MCF 10A (cell line): ENCODE data around the gene KANSL3. TPM values are rescaled to one million over a fixed set of nuclear protein-coding genes. Genes with fewer than 3 reads are reported as not detected.

Experiments used
- BruUV-seq: library from RNA; stranded (reverse); fragments of 400-500 nt; replicated peaks from 2 replicates; lab custom pipeline; 2021; lab: Mats Ljungman, UMichigan
- CTCF ChIA-PET: fragments of 300-600 bp; sonication (Branson Sonifier 250); formaldehyde crosslinking; extraction: SDS; loops from one replicate; lab custom pipeline; 2021; ENCODE audit warnings: antibody characterized with exemption, inconsistent platforms; lab: Yijun Ruan, JAX
- POLR2A ChIA-PET: fragments of 300-600, 350-650 bp; sonication (Branson Sonifier 250); formaldehyde crosslinking; extraction: SDS; loops from one replicate; lab custom pipeline; 2020; ENCODE audit warnings: antibody characterized with exemption, inconsistent platforms; lab: Yijun Ruan, JAX
- DNase-seq: peaks from one replicate; pipeline ENCODE4 v3.0.0-alpha.2; 2018; ENCODE audit not compliant: unreplicated experiment
- H3K27ac Mint-ChIP-seq: one replicate; pipeline ENCODE4 v1.8.0; 2022; ENCODE audit warnings: mild to moderate bottlenecking, low read depth, mixed read lengths; ENCODE audit not compliant: unreplicated experiment
- H3K27me3 Mint-ChIP-seq: one replicate; pipeline ENCODE4 v1.8.0; 2022; ENCODE audit warnings: mixed read lengths; ENCODE audit not compliant: insufficient read depth, unreplicated experiment
- H3K36me3 Mint-ChIP-seq: one replicate; pipeline ENCODE4 v1.8.0; 2022; ENCODE audit warnings: mild to moderate bottlenecking, moderate library complexity, mixed read lengths; ENCODE audit not compliant: insufficient read depth, unreplicated experiment
- H3K4me1 Mint-ChIP-seq: one replicate; pipeline ENCODE4 v1.8.0; 2022; ENCODE audit warnings: mixed read lengths; ENCODE audit not compliant: insufficient read depth, unreplicated experiment
- H3K4me3 Mint-ChIP-seq: one replicate; pipeline ENCODE4 v1.8.0; 2022; ENCODE audit warnings: mild to moderate bottlenecking, moderate library complexity, mixed read lengths; ENCODE audit not compliant: unreplicated experiment
- H3K9me3 Mint-ChIP-seq: one replicate; pipeline ENCODE4 v1.8.0; 2022; ENCODE audit warnings: mixed read lengths; ENCODE audit not compliant: unreplicated experiment
- intact Hi-C: fragments of 100-400 bp; cut with micrococcal nuclease; formaldehyde crosslinking; loops from 2 replicates; pipeline ENCODE4 v1.14.1; 2022
- total RNA-seq: library from RNA; stranded (reverse); gene quantifications from 2 replicates; pipeline ENCODE4 v1.2.3, GENCODE V29; 2022
- TF ChIP-seq, protein P1 (sequence below): fragments of 200-600 bp; IDR thresholded peaks from one replicate; pipeline ENCODE4 v1.8.0; 2022; ENCODE audit warnings: antibody characterized with exemption, mild to moderate bottlenecking; ENCODE audit not compliant: unreplicated experiment

The KANSL3 gene
- total RNA-seq, 1 experiment from 2014 or later: 41.4 TPM

DNA sequence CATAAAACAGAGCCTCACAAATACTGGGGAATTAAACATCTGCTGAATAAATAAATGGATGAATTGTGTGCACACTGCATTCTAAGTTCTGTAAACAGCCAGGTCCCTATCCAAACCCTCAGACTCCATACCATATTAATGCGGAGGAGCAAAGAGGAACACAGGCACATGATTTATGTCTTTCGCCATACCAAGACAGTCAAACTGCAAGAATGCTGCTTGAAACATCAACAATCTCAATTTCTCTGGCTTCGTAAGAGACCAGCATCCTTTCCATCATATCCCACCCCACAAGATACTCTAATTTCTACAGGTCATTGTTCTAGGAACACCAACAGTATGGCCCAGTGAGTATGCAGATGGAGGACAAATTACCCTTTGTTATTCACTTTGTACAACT lies 15.0 kb downstream of the KANSL3 start:
- no TSS peak for BruUV-seq
- H3K4me3 Mint-ChIP-seq: no peak overlapping the region
- ChIA-PET POLR2A (interaction anchor here (1.4 kb wide), 1 partner anchor 9 kb away, joined by 4 read pairs; no protein-coding TSS in a partner anchor), CTCF (interaction anchor here (1.0 kb wide), 1 partner anchor 138 kb away, joined by 3 read pairs; no protein-coding TSS in a partner anchor)
- no peak for DNase-seq
- TF ChIP-seq, protein P1, sequence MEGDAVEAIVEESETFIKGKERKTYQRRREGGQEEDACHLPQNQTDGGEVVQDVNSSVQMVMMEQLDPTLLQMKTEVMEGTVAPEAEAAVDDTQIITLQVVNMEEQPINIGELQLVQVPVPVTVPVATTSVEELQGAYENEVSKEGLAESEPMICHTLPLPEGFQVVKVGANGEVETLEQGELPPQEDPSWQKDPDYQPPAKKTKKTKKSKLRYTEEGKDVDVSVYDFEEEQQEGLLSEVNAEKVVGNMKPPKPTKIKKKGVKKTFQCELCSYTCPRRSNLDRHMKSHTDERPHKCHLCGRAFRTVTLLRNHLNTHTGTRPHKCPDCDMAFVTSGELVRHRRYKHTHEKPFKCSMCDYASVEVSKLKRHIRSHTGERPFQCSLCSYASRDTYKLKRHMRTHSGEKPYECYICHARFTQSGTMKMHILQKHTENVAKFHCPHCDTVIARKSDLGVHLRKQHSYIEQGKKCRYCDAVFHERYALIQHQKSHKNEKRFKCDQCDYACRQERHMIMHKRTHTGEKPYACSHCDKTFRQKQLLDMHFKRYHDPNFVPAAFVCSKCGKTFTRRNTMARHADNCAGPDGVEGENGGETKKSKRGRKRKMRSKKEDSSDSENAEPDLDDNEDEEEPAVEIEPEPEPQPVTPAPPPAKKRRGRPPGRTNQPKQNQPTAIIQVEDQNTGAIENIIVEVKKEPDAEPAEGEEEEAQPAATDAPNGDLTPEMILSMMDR: no peak
- no peaks in the 10 kb centered on the region for H3K27me3 Mint-ChIP-seq
- intact Hi-C loops: no loop called here
- peaks cover 13% of the 10 kb centered on the region for H3K4me1 Mint-ChIP-seq
- H3K27ac Mint-ChIP-seq: no peak overlapping the region
- H3K9me3 Mint-ChIP-seq: no peaks in the 10 kb centered on the region
- peaks cover 36% of the 10 kb centered on the region for H3K36me3 Mint-ChIP-seq

DNA sequence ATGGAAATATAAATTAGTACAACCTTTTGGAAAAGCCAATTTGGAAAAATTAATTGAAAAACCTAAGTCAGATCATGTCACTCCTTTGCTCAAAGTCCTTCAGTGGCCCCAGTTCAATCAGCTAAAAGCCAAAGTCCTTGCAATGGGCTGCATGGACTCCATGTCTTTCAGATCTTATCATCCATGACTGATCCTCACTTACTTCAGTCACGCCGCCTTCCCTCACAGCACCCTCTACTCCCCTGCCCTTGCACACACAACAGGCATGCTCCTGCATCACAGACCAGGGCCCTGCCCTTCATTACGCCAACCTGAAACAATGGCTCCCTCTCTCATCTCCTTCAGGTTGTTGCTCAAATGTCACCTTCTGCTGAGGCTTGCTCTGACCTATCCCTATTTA lies 15.6 kb downstream of the KANSL3 start:
- TF ChIP-seq, protein P1: no peak
- BruUV-seq: no TSS peak
- Mint-ChIP-seq H3K4me3 (no peak overlapping the region), H3K36me3 (peaks cover 35% of the 10 kb centered on the region), H3K27me3 (no peaks in the 10 kb centered on the region), H3K4me1 (peaks cover 13% of the 10 kb centered on the region), H3K9me3 (no peaks in the 10 kb centered on the region), H3K27ac (no peak overlapping the region)
- POLR2A ChIA-PET: no interaction called here
- intact Hi-C loops: no loop called here
- CTCF ChIA-PET: no interaction called here
- DNase-seq: no peak

DNA sequence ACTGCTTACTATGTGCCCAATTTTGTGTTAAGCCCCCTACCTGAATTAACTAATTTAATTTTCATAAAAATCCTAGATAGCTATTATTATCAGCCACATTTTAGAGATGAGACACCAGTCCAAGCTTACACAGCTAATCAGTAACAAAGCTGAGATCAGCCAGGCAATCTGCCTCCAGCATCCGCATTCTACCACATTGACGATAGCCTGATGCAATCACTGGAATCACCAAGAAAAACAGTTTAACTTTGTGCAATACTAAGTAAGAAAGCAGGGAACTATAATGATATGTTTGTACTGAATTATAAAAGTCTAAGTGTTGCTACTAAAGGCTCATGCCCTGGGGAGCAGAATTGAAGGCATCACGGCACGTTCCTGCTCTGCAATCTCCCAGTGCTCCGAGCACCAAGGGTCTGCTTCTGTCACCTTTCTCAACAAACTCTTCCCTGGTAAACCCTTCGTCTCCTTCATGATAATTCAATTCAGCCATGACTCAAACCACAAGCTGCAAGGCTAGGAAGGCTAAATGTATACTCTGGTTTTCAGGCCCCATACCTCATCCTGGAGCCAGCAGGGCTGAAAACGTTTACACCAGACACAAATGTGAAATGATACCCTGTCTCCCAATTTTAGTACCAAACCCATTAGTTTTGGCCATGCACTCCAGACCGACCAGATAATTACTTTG lies 19.4 kb downstream of the KANSL3 start:
- H3K9me3 Mint-ChIP-seq: no peaks in the 10 kb centered on the region
- H3K27me3 Mint-ChIP-seq: no peaks in the 10 kb centered on the region
- H3K27ac Mint-ChIP-seq: peak overlapping the region; percentile 92
- no TSS peak for BruUV-seq
- H3K4me3 Mint-ChIP-seq: no peak overlapping the region
- DNase-seq: peak; percentile 31
- peaks cover 39% of the 10 kb centered on the region for H3K36me3 Mint-ChIP-seq
- TF ChIP-seq, protein P1: no peak
- ChIA-PET POLR2A (interaction anchor here (0.6 to 4.3 kb wide), 4 partner anchors 16 to 404 kb away, joined by 3 to 29 read pairs (median 4); partner anchors contain the start of gene KANSL3), CTCF (interaction anchor here (0.7 to 2.1 kb wide), 3 partner anchors 120 to 145 kb away, joined by 3 to 9 read pairs (median 6); no protein-coding TSS in a partner anchor)
- H3K4me1 Mint-ChIP-seq: peaks cover 16% of the 10 kb centered on the region
- intact Hi-C loops: loop anchor here (5.0 kb wide), 1 partner anchor 184 kb away; no protein-coding TSS in a partner anchor

DNA sequence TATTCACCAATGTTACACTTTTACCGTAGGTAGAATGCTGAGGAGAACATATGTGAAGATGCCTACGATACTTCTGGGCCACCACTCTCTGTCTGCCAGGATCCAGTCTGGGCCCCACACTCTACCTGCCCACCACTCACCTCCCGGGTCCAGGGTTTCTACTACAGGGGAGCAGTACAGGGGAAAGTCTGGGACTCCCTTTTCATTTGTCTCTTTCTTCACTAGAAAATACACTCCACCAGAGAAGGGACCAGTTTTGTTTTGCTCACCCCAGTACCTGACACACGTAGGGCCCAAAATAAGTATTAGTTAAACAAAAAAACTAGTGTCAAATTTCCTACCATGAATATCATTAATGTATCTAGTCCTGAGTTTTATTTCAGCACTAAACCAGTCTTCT lies 21.1 kb downstream of the KANSL3 start:
- Mint-ChIP-seq H3K4me3 (peak overlapping the region; percentile 70), H3K36me3 (peaks cover 37% of the 10 kb centered on the region), H3K4me1 (peaks cover 16% of the 10 kb centered on the region), H3K27me3 (no peaks in the 10 kb centered on the region), H3K27ac (peak overlapping the region; percentile 92), H3K9me3 (no peaks in the 10 kb centered on the region)
- intact Hi-C loops: loop anchor here (5.0 kb wide), 1 partner anchor 185 kb away; no protein-coding TSS in a partner anchor
- TF ChIP-seq, protein P1: no peak
- BruUV-seq: TSS peak; percentile 50
- ChIA-PET CTCF (interaction anchor here (0.6 to 2.1 kb wide), 6 partner anchors 95 to 331 kb away, joined by 3 to 9 read pairs (median 4); no protein-coding TSS in a partner anchor), POLR2A (interaction anchor here (0.6 to 4.3 kb wide), 7 partner anchors 9 to 241 kb away, joined by 3 to 29 read pairs (median 4); partner anchors contain the start of genes ANKRD39 and KANSL3)
- no peak for DNase-seq
